Activated CD8-positive, alpha-beta T cell treated with anti-CD3 and anti-CD28 coated beads for 36 hours (primary cell): ENCODE data around the gene SSR1. TPM values are rescaled to one million over a fixed set of nuclear protein-coding genes. Genes with fewer than 3 reads are reported as not detected.

Experiments
- ATAC-seq: fragments of 200-7000 bp; cut with Tn5 transposase; one replicate; pipeline ENCODE4 v1.10.0; 2021; ENCODE audit warnings: mild to moderate bottlenecking, moderate library complexity
- CTCF ChIA-PET: fragments of 350-600 bp; sonication (Branson Sonifier 250); formaldehyde crosslinking; loops from one replicate; lab custom pipeline; 2021; ENCODE audit warnings: antibody characterized with exemption; lab: Charles Lee
- POLR2A ChIA-PET: fragments of 350-600 bp; sonication (Branson Sonifier 250); formaldehyde crosslinking; loops from one replicate; lab custom pipeline; 2021; ENCODE audit warnings: antibody characterized with exemption; lab: Charles Lee
- DNase-seq: peaks from one replicate; pipeline ENCODE4 v3.0.0-alpha.2; 2020
- H3K27ac Mint-ChIP-seq: one replicate; pipeline ENCODE4 v1.8.0; 2021; ENCODE audit warnings: mild to moderate bottlenecking, mixed read lengths
- H3K27me3 Mint-ChIP-seq: one replicate; pipeline ENCODE4 v1.8.0; 2021; ENCODE audit warnings: mixed read lengths
- H3K36me3 Mint-ChIP-seq: one replicate; pipeline ENCODE4 v1.8.0; 2021; ENCODE audit warnings: low read depth, mixed read lengths
- H3K4me1 Mint-ChIP-seq: one replicate; pipeline ENCODE4 v1.8.0; 2021; ENCODE audit warnings: low read depth, mixed read lengths
- H3K4me3 Mint-ChIP-seq: one replicate; pipeline ENCODE4 v1.8.0; 2021; ENCODE audit warnings: mild to moderate bottlenecking, moderate library complexity, mixed read lengths
- H3K9me3 Mint-ChIP-seq: one replicate; pipeline ENCODE4 v1.8.0; 2021; ENCODE audit warnings: mixed read lengths
- intact Hi-C: fragments of 100-400 bp; cut with micrococcal nuclease; formaldehyde crosslinking; loops from one replicate; pipeline ENCODE4 v1.10.0; 2022
- total RNA-seq, 2 experiments: library from RNA; stranded (reverse); gene quantifications; one replicate each; pipeline ENCODE4 v1.2.3, GENCODE V29; 2021
- TF ChIP-seq, protein P1 (sequence below): fragments of 200-600 bp; IDR thresholded peaks from one replicate; pipeline ENCODE4 v1.8.0; 2022; ENCODE audit warnings: antibody characterized with exemption, mild to moderate bottlenecking

Gene SSR1
- total RNA-seq, 2 experiments from 2014 or later, result 117 to 124 TPM

DNA sequence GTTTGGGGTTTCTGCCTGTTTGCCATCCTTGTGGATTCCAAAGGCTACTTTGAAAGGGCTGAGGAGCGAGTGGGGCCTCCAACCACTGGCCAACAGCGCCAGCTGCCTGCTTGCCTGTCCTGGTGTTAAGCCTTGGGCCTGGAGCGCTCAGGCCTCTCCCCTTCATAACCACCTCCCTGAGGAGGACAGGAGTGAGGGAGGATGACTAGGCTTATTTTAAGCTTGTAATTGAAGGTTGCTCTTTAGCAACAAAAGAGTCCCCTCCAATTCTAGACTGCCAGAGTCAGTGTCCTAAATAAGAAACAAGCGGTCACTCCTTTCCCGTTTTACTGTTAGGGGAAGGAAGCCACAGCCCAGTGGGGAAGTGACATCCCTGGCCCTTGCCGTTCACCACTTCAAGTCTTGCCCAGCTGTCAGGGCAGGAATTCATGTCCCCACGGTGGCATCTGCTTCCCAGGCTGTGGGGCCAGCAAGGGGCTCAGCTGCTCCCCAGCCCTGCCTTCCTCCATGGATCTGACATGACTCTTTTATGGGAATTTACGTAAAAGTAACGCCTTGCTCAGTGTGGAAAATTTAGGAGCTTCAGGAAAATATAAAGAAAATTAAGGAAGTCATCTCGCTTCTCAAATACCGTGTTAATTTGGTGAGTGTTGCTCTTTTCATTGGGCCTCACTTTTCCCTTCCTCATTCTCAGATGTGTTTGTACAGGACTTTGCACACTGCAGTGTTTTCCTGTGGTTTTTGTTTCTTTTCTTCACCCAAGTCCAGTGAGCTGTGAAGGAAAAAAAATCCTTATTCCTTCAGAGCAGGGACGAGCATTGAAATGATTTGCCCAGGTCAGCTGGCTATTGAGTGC is 57.8 kb downstream of the SSR1 start:
- Mint-ChIP-seq H3K9me3 (peaks cover 4% of the 10 kb centered on the region), H3K27me3 (peaks cover 7% of the 10 kb centered on the region), H3K4me3 (no peak overlapping the region), H3K4me1 (no peaks in the 10 kb centered on the region), H3K36me3 (peaks cover 1% of the 10 kb centered on the region), H3K27ac (no peak overlapping the region)
- POLR2A ChIA-PET, result no interaction called here
- intact Hi-C loops, result no loop called here
- TF ChIP-seq, protein P1, sequence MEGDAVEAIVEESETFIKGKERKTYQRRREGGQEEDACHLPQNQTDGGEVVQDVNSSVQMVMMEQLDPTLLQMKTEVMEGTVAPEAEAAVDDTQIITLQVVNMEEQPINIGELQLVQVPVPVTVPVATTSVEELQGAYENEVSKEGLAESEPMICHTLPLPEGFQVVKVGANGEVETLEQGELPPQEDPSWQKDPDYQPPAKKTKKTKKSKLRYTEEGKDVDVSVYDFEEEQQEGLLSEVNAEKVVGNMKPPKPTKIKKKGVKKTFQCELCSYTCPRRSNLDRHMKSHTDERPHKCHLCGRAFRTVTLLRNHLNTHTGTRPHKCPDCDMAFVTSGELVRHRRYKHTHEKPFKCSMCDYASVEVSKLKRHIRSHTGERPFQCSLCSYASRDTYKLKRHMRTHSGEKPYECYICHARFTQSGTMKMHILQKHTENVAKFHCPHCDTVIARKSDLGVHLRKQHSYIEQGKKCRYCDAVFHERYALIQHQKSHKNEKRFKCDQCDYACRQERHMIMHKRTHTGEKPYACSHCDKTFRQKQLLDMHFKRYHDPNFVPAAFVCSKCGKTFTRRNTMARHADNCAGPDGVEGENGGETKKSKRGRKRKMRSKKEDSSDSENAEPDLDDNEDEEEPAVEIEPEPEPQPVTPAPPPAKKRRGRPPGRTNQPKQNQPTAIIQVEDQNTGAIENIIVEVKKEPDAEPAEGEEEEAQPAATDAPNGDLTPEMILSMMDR, result no peak
- ATAC-seq (no peak), DNase-seq (no peak)
- CTCF ChIA-PET, result interaction anchor here (1.1 to 4.2 kb wide), 4 partner anchors 12 to 559 kb away, joined by 3 to 21 read pairs (median 4); no protein-coding TSS in a partner anchor

DNA sequence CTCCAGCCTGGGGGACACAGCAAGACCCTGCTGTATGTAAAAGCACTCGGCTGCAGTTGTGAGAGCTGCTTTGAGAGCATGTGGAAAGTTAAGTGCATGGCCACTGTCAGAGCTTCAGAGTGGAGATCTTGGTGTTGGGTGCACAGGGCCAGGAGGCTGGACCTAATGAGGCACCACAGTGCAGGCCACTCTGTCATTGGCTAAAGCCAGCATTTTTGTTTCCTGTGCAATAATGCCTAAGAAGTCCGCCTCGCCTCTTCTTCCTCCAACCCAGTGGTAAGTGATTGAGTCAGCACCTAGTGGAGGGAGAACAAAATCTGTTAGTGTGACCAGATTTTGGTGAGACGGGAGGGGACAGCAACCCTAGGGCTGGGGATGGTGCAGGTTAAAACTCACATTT is 60.6 kb downstream of the SSR1 start:
- H3K27ac Mint-ChIP-seq, result no peak overlapping the region
- ChIA-PET POLR2A (no interaction called here), CTCF (interaction anchor here (1.1 to 4.2 kb wide), 2 partner anchors 9 to 23 kb away, joined by 3 to 21 read pairs; no protein-coding TSS in a partner anchor)
- H3K4me1 Mint-ChIP-seq, result no peaks in the 10 kb centered on the region
- intact Hi-C loops, result no loop called here
- no peak for DNase-seq
- no peak overlapping the region for H3K4me3 Mint-ChIP-seq
- H3K9me3 Mint-ChIP-seq, result peaks cover 4% of the 10 kb centered on the region
- TF ChIP-seq, protein P1, result no peak
- H3K36me3 Mint-ChIP-seq, result peaks cover 12% of the 10 kb centered on the region
- H3K27me3 Mint-ChIP-seq, result no peaks in the 10 kb centered on the region
- no peak for ATAC-seq

DNA sequence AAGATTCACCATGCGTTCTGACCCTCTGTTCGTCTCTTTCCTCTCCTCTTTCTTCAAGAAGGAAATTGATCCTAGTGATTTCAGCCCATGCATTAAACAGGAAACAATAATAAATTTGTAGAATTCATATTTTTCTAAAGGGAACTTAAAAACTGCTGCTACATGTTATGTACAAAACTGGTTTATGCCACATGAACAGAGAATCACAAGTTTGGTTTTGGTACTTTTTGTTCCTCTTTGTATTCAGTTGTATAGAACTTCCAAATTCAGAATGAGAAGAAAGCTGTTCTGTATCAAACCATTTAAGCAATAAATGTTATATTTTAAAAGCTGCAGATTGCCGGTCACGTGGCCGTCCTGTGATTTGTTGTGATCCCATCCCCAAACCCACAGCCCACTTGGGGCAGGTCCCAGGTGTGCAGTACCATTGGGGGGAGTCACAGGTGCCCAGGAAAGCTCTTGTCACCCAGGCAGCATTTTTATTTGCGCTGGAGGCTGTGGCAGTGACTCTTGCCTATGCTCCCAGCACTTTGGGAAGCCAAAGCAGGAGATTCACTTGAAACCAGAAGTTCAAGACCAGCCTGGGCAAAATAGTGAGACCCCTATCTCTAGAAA is 61.2 kb downstream of the SSR1 start:
- TF ChIP-seq, protein P1, result no peak
- H3K4me1 Mint-ChIP-seq, result no peaks in the 10 kb centered on the region
- POLR2A ChIA-PET, result no interaction called here
- intact Hi-C loops, result no loop called here
- DNase-seq (no peak), ATAC-seq (no peak)
- CTCF ChIA-PET, result interaction anchor here (1.1 to 4.2 kb wide), 3 partner anchors 8 to 98 kb away, joined by 3 to 21 read pairs (median 3); no protein-coding TSS in a partner anchor
- no peak overlapping the region for H3K27ac Mint-ChIP-seq
- peaks cover 13% of the 10 kb centered on the region for H3K36me3 Mint-ChIP-seq
- H3K4me3 Mint-ChIP-seq, result no peak overlapping the region
- H3K27me3 Mint-ChIP-seq, result no peaks in the 10 kb centered on the region
- peaks cover 2% of the 10 kb centered on the region for H3K9me3 Mint-ChIP-seq

DNA sequence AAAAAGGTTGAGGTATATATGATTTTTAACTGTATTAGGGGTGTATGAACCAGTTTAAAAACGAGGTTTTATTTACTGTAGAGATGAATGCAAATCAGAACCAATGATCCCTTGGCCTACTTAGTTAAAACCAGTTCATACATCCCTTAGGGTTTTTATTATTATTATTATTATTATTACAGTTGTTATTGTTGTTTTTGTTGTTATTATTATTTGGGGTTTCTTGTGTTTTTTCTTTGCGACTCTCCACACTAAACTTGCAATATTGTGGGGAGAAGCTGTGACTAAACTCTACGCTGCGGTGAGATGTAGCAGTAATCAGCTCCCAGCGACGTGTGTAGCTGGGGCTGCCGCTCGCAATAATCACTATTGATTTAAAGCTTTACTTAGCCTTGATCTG is 62.2 kb downstream of the SSR1 start:
- no peak overlapping the region for H3K27ac Mint-ChIP-seq
- TF ChIP-seq, protein P1, result no peak
- H3K9me3 Mint-ChIP-seq, result no peaks in the 10 kb centered on the region
- H3K4me3 Mint-ChIP-seq, result no peak overlapping the region
- ChIA-PET CTCF (interaction anchor here (1.1 kb wide), 1 partner anchor 97 kb away, joined by 3 read pairs; no protein-coding TSS in a partner anchor), POLR2A (no interaction called here)
- no peaks in the 10 kb centered on the region for H3K4me1 Mint-ChIP-seq
- H3K27me3 Mint-ChIP-seq, result no peaks in the 10 kb centered on the region
- no peak for ATAC-seq
- H3K36me3 Mint-ChIP-seq, result peaks cover 15% of the 10 kb centered on the region
- no peak for DNase-seq
- intact Hi-C loops, result no loop called here
